HG02588 (cell line): ENCODE data around the gene SLC5A10.
"Not testable (repeated sequence)": the region's sequence is repeated elsewhere in the genome, so short reads cannot be mapped to it uniquely, and the experiment has no call there.

Experiments used
- ATAC-seq: cut with Tn5 transposase; IDR thresholded peaks from one replicate; pipeline ENCODE4 v1.9.1; 2021; ENCODE audit warnings: mild to moderate bottlenecking, moderate library complexity; ENCODE audit not compliant: unreplicated experiment

The SLC5A10 gene

DNA sequence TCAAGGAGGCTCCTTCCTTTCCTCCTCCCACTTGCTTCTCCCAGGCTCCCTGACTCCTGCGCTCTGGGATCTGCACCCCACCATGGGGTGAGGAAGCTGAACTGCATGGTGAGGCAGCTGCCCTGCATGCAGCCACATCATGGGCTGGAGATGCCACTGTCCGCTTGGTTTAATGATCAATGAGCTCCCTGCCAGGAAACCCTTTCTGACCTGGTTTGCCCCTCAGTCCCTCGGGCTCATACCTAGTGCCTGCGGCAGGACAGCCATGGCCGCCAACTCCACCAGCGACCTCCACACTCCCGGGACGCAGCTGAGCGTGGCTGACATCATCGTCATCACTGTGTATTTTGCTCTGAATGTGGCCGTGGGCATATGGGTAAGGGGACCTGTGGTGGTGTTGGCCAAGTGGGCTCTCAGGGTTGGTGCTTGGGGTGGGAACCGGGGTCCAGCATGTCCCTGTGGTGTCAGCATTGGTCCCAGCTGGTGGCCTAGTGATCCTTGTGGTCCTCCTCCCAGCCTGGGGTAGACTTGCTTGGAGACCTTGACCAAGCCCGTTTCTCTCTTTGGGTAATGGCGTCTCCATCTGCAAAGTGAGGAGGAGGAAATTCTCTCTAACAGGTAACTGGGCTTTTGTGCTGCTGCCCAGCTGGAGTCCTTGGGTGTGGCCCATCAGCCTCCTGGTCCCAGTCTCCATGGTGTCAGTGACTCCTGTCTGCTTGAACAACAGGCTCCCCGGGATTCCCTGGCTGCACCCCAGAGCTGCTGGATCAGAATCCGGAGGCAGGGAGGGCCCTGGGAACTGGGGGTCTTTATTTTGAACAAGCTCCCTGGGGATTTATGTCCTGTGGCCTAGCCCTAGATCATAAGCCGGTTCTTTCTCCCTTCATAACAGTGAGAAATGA, at the start of gene SLC5A10:
Gene SLC5A10, plus strand, starts transcription at position 225 of the 902 bp plus-strand sequence. Its CDS starts 41 bp downstream, at position 266.
- no peak for ATAC-seq

- no peak for ATAC-seq
Measured at GRCh38 chr17:18904482-18904881, 47.5 kb upstream of the SLC5A10 start.

DNA sequence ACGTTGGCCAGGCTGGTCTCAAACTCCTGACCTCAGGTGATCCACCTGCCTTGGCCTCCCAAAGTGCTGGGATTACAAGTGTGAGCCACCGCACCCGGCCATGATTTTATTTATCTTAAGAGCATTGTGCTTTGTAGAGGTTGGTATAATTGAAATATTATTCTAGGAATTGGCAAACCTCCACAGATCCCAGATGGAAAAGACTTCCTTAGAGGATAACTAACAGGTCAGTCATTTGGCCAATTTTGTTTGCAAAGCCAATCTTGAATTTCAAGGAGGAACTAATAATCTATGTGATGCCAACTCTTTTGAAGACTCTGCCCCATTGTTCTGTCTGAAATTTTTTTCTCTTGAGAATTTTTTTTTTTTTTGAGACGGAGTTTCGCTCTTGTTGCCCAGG, 46.7 kb upstream of the SLC5A10 start:
- ATAC-seq, result no peak

- ATAC-seq, result no peak
Measured at GRCh38 chr17:18910326-18910725, 41.6 kb upstream of the SLC5A10 start.

- no peak for ATAC-seq
Measured at GRCh38 chr17:18910881-18911280, 41.1 kb upstream of the SLC5A10 start.

DNA sequence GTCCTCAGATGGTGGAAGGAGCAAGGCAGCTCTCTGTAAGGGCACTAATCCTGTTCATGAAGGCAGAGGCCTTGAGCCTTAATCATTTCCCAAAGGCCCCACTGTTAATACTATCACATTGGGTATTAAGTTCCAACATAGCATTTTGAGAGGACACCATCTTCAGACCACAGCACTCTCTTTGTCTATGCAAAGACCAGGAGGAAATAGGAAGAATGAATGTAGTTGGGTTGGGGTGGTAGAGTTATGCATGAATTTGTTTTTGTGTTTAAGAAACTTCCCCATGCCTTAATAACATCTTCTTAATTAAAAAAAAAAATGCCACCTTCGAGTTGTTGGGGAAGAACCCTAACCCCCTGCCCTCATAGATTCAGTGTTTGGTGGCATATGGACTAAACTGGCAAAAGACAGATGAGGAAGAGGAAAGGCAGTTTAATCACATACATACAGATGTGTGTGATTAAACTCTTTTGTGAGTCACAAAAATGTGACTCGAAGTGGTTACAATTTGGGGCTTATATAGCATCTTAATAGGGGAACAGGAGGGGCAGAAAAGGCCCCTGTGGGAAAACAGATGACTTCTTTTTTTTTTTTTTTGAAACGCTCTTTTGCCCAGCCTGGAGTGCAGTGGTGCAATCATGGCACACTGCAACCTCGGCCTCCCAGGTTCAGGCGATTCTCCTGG, 35.0 kb upstream of the SLC5A10 start:
- ATAC-seq, result no peak

DNA sequence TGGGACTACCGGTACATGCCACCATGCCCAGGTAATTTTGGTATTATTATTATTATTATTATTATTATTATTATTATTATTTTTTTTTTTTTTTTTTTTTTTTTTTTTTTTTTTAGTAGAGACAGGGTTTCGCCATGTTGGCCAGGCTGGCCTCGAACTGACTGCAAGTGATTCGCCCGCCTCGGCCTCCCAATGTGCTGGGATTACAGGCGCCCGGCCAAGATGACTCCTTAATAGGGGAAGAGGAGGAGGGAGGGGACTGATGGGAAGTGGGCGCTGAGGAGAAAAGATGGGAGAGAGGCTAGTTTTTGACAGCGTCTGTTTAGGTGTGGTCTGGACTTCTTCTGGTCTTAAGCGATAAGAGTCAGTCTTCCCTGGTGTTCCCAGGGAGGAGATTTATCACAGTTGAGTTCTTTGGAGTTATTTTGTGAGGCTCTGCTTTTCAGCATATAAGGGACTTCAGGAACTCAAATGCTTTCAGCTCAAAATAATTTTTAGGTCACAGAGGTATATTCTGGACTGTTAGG, 34.4 kb upstream of the SLC5A10 start:
- no peak for ATAC-seq

- no peak for ATAC-seq
Measured at GRCh38 chr17:18919963-18920362, 32.0 kb upstream of the SLC5A10 start.

GRCh38 chr17:18920911-18921441, 31.0 kb upstream of the SLC5A10 start:
- ATAC-seq, result no peak

DNA sequence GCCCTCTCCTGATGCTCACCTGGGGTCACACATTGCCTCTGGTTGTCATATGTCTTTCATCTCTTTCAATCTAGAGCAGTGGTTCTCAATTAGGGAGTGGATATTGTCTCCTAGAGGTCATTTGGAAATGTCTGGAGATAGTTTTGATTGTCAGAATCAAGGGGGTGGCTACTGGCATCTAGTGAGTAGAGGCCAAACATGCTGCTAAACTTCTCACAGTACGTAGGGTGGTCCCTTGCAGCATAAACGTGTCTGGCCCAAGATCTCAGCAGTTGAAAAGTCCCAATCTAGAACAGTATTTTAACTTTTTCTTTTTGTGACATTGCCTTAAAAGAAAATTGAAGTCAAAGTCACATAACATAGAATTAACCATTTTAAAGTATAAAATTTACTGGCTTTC, 30.5 kb upstream of the SLC5A10 start:
- no peak for ATAC-seq

DNA sequence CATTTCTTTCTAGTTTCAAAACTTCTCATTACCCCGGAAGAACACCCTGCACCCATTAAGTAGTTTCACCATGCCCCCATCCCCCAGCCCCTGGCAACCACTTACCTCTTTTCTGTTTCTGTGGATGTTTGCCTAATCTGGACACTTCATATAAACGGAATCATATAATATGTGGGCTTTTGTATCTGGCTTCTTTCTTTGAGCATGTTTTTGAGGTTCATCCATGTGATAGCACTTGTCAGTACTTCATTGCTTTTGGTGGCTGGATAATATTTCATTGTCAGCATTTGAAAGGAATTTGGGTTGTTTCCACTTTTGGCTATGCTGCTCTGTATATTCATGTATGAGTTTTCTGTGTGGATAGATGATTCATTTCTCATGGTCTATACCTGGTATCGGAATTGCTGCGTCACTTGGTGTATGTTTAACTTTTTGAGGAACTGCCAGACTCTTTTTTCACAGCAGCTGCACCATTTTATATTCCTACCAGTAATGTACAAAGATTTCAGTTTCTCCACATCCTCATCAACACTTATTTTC, 30.0 kb upstream of the SLC5A10 start:
- peak; percentile 61 for ATAC-seq

GRCh38 chr17:18922596-18922995, 29.4 kb upstream of the SLC5A10 start:
- not testable (repeated sequence) for ATAC-seq

DNA sequence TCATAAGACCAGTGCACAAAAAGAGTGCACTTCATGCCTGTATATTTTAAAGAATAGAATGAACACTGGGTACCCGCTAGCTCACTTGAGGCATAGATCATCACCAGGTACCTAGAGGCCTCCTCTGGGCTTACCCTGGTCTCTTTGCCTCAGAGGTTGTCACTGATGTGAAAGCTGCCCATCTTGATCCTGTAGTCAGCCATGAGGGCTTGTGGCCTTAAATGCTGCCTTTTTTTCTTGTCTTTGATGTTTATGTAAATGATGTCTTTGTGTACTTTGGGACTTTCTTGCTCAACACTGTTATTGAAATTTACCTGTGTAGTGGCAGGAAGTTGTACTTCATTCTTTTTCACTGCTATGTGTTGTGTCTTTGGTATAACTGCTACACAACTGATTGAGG, 26.8 kb upstream of the SLC5A10 start:
- no peak for ATAC-seq

- ATAC-seq, result no peak
Measured at GRCh38 chr17:18928628-18929125, 23.3 kb upstream of the SLC5A10 start.

DNA sequence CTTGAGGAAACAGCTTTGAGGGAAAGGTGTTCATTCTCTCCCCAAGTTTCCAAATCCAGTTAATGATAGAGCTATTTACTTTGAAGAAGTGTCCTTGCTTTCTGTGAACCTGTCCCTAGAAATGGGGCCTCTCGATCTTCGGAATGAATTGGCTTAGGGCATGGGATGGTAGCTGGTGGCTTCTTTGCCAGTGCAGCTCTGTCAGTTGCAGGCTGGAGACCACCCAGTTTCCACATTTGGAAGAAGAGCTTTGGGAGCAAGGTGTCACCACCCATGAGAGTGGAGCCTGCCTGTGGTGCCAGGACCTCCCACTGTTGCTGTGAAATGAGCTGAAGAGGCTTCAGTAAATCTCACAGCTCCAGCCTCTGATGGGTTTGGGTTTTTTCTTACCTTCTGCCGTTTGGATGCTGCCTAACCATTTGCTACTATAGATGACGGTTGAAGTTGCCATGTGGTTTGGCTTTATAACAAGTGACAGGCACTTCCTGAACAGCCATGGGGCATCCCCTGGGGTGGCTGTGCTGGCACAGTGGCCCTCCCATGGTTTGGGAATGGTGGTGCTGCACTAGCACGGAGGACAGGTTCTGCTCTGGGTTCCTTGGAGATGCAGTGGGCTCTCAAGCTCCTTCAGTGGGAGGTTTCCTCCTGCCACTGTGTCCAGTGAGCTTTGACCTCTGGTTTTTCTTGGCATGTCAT, 19.5 kb upstream of the SLC5A10 start:
- ATAC-seq, result no peak

DNA sequence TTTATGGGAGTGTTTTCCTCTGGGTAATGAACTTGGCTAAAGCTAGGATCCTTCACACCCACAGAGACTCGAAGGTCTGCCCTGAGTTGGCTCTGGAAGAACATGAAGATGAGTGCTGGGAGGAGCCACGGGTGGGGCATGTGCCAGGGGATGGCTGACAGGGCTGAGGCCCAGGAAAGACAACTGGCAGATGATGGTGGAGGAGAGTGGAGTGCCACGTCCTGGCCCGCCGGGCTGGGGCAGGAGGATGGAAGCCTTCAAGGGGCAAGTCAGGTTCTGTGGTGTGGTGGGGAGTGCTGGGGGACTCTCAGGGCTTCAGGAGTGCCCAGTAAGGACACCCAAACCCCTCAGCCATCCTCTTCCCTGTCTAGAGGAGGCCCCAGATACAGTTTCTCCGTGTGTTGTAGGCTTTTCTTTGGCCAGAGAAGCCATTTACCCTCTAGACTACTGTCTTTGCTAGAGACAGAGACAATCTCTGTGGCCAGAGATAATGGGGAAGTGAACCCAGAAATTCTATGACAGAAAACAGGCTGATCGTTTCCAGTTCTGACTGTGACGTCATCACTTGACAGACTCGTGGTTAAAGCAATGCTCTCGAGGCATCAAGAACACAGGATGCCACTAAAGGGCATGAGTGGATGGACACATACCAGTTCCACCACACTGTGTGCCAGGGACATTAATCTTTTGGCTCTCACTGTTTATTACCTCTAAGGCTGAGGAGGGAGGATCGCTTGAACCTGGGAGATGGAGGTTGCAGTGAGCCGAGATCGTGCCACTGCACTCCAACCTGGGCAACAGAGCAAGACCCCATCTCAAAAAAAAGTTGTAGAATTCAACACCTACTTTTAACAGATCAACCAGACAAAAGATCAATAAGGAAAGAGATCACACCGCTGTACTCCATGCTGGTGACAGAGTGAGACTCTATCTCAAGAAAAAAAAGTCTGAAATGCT, 18.6 kb upstream of the SLC5A10 start:
- ATAC-seq, result no peak

DNA sequence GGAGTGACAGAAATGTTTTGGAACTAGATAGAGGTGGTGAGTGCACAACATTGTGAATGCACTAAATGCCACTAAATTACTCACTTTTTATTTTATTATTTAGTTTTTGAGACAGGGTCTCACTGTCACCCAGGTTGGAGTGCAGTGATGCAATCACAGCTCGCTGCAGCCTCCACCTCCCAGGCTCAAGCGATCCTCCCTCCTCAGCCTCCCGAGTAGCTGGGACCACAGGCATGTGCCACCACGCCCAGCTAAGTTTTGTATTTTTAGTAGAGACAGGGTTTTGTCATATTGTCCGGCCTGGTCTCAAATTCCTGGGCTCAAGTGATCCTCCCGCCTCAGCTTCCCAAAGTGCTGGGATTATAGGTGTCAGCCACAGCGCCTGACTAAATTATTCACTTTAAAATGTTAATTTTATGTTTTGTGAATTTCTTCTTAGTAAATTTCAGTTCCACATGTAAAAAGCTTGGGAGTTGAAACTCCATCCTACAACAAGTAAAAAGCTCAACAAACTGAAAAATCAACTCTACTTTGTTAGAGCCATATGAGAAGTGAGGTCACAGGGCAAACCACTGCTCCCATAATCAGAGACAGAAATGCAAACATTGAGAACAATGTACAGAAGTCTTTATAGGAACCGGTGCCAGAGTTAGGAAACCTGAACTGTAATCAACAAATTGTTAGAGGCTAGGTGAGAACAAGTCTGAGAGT, 13.8 kb upstream of the SLC5A10 start:
- ATAC-seq, result no peak

DNA sequence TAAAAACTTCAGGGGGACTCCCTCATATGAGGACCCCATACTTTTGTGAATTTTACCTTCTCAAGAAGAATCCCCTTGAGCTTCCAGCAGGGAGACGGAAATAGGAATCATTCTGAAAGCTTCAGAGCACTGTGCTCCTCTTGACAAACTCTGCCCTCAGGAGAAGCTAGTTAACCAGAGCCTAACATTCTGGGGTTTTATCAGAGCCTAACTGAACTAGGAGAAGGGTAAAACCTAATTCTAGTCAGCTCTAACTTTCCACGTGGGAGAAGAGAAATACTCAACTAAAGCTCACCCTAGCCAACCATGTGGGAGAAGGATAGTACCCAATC, 13.3 kb upstream of the SLC5A10 start:
- ATAC-seq, result no peak

- ATAC-seq, result no peak
Measured at GRCh38 chr17:18944646-18945045, 7.3 kb upstream of the SLC5A10 start.
